GM12801 (cell line): ENCODE data around the gene CELF6.

Source experiments
- TF ChIP-seq, protein P1 (sequence below): IDR thresholded peaks from one replicate; pipeline ENCODE4 v1.5.1; 2011; ENCODE audit warnings: control low read depth; ENCODE audit not compliant: insufficient read length; ENCODE audit errors: extremely low read depth

CELF6 gene

DNA sequence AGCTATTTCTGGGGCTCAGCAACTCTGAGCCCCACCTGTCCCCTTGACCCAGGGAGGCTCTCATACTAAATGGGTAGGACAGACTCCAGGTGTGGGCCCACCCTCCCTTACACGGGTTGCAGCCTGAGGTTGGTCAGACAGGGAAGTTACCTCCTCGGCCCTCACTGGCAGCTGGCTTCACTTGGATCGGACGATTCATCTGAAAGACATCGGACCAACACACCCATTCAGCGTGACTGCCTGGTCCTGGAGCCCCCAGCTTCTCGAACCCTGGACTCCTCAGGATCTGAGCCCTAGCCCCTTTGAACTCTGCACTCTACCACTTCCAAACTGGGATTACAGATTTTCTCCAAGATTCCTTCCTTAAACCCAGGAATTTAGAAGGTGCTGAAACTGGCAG is 15.4 kb downstream of the CELF6 start:
- TF ChIP-seq, protein P1, sequence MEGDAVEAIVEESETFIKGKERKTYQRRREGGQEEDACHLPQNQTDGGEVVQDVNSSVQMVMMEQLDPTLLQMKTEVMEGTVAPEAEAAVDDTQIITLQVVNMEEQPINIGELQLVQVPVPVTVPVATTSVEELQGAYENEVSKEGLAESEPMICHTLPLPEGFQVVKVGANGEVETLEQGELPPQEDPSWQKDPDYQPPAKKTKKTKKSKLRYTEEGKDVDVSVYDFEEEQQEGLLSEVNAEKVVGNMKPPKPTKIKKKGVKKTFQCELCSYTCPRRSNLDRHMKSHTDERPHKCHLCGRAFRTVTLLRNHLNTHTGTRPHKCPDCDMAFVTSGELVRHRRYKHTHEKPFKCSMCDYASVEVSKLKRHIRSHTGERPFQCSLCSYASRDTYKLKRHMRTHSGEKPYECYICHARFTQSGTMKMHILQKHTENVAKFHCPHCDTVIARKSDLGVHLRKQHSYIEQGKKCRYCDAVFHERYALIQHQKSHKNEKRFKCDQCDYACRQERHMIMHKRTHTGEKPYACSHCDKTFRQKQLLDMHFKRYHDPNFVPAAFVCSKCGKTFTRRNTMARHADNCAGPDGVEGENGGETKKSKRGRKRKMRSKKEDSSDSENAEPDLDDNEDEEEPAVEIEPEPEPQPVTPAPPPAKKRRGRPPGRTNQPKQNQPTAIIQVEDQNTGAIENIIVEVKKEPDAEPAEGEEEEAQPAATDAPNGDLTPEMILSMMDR, result no peak

DNA sequence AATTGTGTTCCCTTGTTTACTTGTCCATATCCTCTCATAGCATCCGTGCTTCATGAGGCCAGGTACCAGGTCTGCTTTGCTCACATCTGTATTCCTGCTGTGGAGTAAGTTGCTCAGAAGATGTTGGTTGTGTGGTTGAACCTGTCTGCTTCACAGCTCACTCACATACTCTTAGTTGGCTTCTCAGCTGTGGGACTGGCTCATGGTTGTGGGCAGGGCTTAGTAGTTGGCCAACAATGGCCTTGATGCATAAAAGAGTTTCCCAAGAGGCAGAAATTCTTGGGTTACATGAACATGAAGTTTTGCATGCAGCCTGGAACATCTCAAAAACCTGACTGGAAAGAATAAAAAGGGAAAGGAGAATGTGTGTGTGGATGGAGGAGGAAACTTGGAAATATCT is 17.0 kb downstream of the CELF6 start:
- TF ChIP-seq, protein P1, result no peak

DNA sequence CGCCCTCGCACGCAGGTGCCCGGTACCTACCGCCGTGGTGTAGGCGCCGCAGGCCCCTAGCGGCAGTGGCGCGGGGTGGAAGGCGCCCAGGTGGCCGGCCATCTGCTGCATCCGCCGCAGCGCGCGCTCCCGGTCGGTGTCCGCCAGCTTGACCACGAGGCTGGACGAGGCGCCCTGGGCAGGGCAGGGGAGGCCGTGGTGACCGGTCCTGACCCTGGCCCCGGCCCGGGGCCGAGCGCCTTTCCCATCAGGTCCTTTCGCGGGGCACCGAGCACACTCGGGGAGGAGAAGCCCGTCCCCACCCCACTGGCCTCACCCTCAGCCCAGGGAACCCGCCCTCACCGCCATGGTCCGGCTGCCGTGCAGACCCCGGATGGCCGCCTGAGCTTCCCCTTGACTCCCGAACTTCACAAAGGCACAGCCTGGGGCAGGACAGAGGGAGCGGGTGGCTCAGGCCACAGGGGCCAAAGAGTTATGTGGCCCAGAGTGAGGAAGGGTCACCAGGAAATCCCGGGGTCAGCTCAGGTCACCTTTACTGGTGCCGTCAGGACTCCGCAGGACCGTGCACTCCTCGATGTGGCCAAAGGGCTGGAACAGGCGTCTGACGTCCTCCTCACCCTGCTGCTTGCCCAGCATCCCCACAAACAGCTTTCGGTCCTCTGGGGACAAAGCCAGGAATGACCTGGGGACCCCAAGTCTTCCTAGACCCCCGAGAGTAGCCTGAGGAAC is 30.2 kb downstream of the CELF6 start:
- TF ChIP-seq, protein P1, result no peak

DNA sequence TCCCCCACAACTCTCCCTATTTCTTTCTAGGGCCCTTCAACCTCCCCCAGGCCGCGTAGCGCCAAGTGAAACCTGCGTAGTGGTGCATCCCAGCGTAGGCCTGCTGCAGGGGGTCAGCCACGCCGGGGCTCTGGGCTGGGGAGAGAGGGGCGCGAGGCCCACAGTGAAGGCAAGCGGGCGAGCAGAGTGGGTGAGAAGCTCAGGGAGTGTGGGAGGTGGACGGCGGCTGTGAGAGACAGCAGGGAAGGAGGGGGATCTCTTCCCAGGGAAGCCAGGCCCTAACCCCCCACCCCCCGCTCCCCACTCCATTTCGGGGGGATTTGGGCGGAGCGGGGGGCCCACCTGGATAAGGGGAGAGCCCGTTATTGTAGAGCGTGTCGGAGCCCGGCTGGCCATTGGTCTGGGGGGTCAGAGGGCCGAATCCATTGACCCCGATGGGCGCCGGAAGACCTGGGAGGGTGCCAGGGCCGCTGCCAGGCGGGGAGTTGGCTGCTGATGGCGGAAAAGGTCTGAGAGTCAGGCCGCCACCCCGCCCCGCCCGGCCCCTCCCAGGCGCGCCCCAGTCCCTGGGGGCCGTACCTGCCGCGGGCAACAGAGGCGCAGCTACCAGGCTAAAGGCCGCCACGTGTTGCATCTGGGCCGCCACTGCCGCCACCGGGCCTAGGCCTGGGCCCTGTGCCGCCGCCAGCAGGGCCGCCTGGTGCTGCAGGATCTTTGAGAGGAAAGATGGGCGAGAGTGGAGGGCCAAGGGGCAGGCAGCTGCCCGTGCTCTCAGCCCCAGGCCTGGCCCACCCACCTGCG is 31.0 kb downstream of the CELF6 start:
- TF ChIP-seq, protein P1, result no peak

DNA sequence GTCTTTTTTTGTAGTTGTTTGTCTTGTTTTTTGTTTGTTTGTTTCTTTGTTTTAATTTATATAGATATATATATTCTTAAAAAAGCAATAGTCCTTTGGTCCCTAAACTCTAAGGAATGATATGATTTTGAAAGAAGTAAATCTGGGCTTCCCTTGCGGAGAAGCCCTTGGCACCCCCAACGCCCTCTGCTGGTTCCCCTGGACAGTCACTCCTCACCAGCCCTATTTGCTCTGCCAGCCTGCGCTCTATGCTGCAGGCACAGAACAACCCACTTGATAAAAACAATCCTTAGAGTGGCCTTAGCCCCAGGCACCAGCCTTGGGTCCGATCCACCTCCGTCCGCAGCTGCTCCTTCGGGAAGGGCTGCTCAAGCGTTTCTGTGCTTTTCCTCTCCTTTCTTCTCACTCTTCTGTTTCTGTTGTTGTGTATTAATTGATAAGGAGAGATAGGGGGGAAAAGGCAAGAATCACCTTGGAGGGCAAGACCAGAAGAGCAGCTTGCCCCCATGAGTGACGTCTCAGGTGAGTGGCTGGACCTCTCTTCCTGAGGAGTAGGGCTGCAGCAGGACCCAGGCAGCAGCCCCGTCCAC is 33.9 kb downstream of the CELF6 start:
- TF ChIP-seq, protein P1, result no peak

DNA sequence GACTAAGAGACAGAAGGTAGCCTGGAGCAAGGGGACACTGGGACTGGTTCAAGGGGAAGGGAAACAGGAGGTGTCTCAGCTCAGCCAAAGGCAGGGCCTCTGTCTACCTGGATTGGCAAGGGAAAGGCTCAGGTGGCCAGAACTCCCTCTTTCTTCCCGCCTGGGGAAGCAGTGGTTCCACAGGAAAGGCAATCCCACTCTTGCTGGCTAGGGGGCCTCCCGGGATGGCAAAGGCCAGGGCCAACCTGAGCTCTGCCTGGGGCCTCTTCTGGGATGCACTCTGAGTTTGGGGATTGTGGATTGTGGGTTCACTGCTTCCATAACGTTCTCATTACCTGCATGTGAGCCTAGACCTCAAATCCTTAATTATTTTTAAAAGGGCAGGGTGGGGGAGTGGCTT is 34.6 kb downstream of the CELF6 start:
- TF ChIP-seq, protein P1, result no peak

DNA sequence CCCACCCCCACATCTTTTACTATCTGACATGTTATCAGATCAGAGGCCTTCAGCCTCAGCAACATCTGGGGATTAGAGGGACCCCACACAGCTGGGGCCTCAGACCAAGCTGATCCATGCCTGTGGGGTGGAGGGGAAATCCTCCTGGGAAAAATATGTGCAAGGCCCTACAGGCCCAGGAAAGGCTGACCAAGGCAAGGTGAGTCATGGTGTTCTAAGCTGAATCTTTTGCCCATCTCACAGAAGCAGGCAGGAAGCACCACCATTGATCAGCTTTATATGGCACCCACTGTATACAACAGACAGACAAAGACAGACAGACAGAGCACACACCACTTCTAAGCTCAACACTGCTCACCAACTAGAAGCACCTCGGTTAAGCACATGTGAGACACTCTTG is 35.2 kb downstream of the CELF6 start:
- TF ChIP-seq, protein P1, result no peak
